Loucy (cell line): Measurements from ENCODE around the gene RTRAF.

Source experiments
- H2AFZ ChIP-seq: fragments of 200-600 bp; sonication (generic); 2 replicates; pipeline ENCODE4 v1.6.0; 2016; ENCODE audit warnings: antibody characterized with exemption, mild to moderate bottlenecking, low read length, moderate library complexity
- H3F3A ChIP-seq: fragments of 200-600 bp; 2 replicates; pipeline ENCODE4 v1.6.0; 2016; ENCODE audit warnings: antibody characterized with exemption, low read depth, mild to moderate bottlenecking
- H3K27me3 ChIP-seq: fragments of 200-600 bp; sonication (generic); 2 replicates; pipeline ENCODE4 v1.6.1; 2014; ENCODE audit warnings: low read length, mild to moderate bottlenecking; ENCODE audit not compliant: insufficient read depth, poor library complexity, severe bottlenecking
- H3K36me3 ChIP-seq: fragments of 200-600 bp; sonication (generic); 2 replicates; pipeline ENCODE4 v1.6.1; 2016; ENCODE audit warnings: low read length; ENCODE audit not compliant: insufficient read depth
- H3K4me1 ChIP-seq: fragments of 200-600 bp; sonication (generic); 2 replicates; pipeline ENCODE4 v1.5.1; 2014; ENCODE audit warnings: low read length, mild to moderate bottlenecking; ENCODE audit not compliant: insufficient read depth, poor library complexity, severe bottlenecking
- H3K4me2 ChIP-seq: fragments of 200-600 bp; sonication (generic); 2 replicates; pipeline ENCODE4 v1.6.0; 2014; ENCODE audit warnings: antibody characterized with exemption, low read length, low read depth, mild to moderate bottlenecking; ENCODE audit not compliant: poor library complexity, severe bottlenecking
- H3K4me3 ChIP-seq: fragments of 200-600 bp; sonication (generic); 2 replicates; pipeline ENCODE4 v1.5.1; 2014; ENCODE audit warnings: low read length, mild to moderate bottlenecking, mixed read lengths; ENCODE audit not compliant: poor library complexity, severe bottlenecking
- H3K79me2 ChIP-seq: fragments of 200-600 bp; sonication (generic); 2 replicates; pipeline ENCODE4 v1.6.1; 2014; ENCODE audit warnings: low read length; ENCODE audit not compliant: insufficient read depth
- H3K9ac ChIP-seq: fragments of 200-600 bp; sonication (generic); 2 replicates; pipeline ENCODE4 v1.6.0; 2014; ENCODE audit warnings: mild to moderate bottlenecking, low read depth, low read length, moderate library complexity; ENCODE audit not compliant: poor library complexity, severe bottlenecking
- H3K9me2 ChIP-seq: fragments of 200-600 bp; sonication (generic); replicated peaks from 2 replicates; pipeline ENCODE4 v1.6.1; 2016; ENCODE audit warnings: low read depth, low read length, mixed read lengths
- H3K9me3 ChIP-seq: fragments of 200-600 bp; sonication (generic); 2 replicates; pipeline ENCODE4 v1.6.1; 2014; ENCODE audit warnings: mild to moderate bottlenecking, antibody characterized with exemption, low read length, low read depth; ENCODE audit not compliant: insufficient read depth
- H4K20me1 ChIP-seq: fragments of 200-600 bp; sonication (generic); 2 replicates; pipeline ENCODE4 v1.6.0; 2014; ENCODE audit warnings: antibody characterized with exemption, low read length, mild to moderate bottlenecking; ENCODE audit not compliant: insufficient read depth, poor library complexity, severe bottlenecking
- EZH2phosphoT487 ChIP-seq: fragments of 200-600 bp; IDR thresholded peaks from 2 replicates; pipeline ENCODE4 v1.6.1; 2018; ENCODE audit warnings: antibody characterized with exemption, mild to moderate bottlenecking, moderate library complexity, borderline replicate concordance
- TF ChIP-seq, protein P1 (sequence below): fragments of 200-600 bp; sonication (generic); conservative IDR thresholded peaks from 2 replicates; pipeline ENCODE4 v1.5.1; 2014; ENCODE audit warnings: mild to moderate bottlenecking, antibody characterized with exemption, low read length

RTRAF gene

DNA sequence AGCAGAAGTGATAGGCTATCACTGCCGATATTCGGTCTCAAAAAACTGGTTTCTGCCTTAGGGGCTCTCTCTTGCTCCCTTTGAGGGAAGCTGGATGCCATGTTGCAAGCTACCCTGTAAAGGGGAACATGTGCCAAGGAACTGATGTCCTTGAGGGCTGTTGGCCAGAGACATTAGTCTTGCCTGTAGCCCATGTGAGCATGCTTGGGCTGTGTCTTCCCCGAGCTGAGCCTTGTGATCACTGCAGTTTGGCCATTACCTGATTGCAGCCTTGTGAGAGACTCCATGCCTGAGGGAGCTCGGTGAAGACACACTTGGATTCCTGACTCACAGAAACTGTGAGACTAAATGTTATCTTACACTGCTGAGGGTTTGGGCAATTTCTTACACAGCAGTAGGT, 18.8 kb downstream of the RTRAF start:
- Histone ChIP-seq H3K4me2 (no peak overlapping the region), H3K9ac (no peak overlapping the region), H3K9me3 (no peaks in the 10 kb centered on the region), H3K4me3 (no peak overlapping the region), H4K20me1 (no peaks in the 10 kb centered on the region), H2AFZ (no peak overlapping the region), H3K27me3 (no peaks in the 10 kb centered on the region), H3K4me1 (no peaks in the 10 kb centered on the region), H3K79me2 (peaks cover 5% of the 10 kb centered on the region; the same call in 1 of the 2 replicates), H3F3A (no peaks in the 10 kb centered on the region), H3K36me3 (peaks cover 91% of the 10 kb centered on the region), H3K9me2 (no peaks in the 10 kb centered on the region)
- TF ChIP-seq, protein P1, sequence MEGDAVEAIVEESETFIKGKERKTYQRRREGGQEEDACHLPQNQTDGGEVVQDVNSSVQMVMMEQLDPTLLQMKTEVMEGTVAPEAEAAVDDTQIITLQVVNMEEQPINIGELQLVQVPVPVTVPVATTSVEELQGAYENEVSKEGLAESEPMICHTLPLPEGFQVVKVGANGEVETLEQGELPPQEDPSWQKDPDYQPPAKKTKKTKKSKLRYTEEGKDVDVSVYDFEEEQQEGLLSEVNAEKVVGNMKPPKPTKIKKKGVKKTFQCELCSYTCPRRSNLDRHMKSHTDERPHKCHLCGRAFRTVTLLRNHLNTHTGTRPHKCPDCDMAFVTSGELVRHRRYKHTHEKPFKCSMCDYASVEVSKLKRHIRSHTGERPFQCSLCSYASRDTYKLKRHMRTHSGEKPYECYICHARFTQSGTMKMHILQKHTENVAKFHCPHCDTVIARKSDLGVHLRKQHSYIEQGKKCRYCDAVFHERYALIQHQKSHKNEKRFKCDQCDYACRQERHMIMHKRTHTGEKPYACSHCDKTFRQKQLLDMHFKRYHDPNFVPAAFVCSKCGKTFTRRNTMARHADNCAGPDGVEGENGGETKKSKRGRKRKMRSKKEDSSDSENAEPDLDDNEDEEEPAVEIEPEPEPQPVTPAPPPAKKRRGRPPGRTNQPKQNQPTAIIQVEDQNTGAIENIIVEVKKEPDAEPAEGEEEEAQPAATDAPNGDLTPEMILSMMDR: no peak
- TF ChIP-seq EZH2phosphoT487: no peak

DNA sequence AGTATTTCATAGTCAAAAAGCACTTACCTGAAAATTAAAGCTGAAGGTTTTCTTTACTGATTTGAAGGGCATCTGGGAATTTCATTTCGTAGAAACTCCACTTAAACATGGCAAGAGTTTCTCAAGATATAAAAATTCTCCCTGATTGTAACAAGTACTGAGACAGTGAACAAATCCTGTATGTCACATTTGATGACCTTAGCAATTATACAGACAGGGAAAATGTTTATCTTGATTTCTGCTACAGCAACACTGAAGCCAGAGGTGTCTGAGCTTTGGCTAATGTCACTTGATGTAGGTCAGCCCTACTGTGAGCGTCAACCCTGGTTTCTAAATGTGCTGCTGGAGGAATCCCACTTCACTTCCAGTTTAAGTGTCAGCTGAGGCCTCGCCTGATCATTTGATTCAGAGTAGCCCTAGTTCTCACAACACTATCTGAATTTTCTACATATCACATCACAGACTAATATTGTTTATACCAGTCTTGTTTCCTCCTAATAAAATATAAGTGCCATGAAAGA, 20.9 kb downstream of the RTRAF start:
- H2AFZ ChIP-seq: no peak overlapping the region
- no peak overlapping the region for H3K4me2 ChIP-seq
- H3K36me3 ChIP-seq: peaks cover 70% of the 10 kb centered on the region
- H3K9me2 ChIP-seq: no peaks in the 10 kb centered on the region
- TF ChIP-seq, protein P1: no peak
- TF ChIP-seq EZH2phosphoT487: no peak
- no peak overlapping the region for H3K4me3 ChIP-seq
- H3K79me2 ChIP-seq: peaks cover 5% of the 10 kb centered on the region; the same call in 1 of the 2 replicates
- H4K20me1 ChIP-seq: no peaks in the 10 kb centered on the region
- H3K9ac ChIP-seq: no peak overlapping the region
- H3F3A ChIP-seq: no peaks in the 10 kb centered on the region
- H3K27me3 ChIP-seq: no peaks in the 10 kb centered on the region
- H3K9me3 ChIP-seq: no peaks in the 10 kb centered on the region
- no peaks in the 10 kb centered on the region for H3K4me1 ChIP-seq

DNA sequence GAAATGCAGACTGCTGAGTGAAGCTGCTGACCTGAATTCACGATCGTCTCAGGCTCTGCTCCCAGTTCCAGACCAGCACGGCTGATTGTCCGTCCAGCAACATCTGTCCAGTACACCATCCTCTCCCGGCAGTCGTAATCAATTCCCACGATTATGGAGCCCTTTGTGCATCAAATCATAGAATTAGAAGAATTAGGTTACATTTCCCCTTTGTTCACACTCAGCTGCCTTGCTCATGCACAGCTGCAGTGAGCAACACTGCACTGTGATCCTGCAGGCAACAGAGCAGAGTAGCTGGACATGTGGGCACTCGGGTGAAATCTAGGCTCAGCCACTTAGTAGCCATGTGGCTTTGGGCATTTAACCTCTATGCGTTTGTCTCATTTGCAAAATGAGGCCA, 22.2 kb downstream of the RTRAF start:
- peaks cover 58% of the 10 kb centered on the region for H3K36me3 ChIP-seq

More for the DNA sequence above, 22.2 kb downstream of the RTRAF start:
- H3K4me1 ChIP-seq: no peaks in the 10 kb centered on the region
- H3K79me2 ChIP-seq: peaks cover 5% of the 10 kb centered on the region; the same call in 1 of the 2 replicates
- H3F3A ChIP-seq: no peaks in the 10 kb centered on the region
- no peaks in the 10 kb centered on the region for H3K9me3 ChIP-seq
- no peak for TF ChIP-seq EZH2phosphoT487
- TF ChIP-seq, protein P1: no peak
- no peak overlapping the region for H2AFZ ChIP-seq
- H4K20me1 ChIP-seq: no peaks in the 10 kb centered on the region
- H3K27me3 ChIP-seq: no peaks in the 10 kb centered on the region
- H3K4me2 ChIP-seq: no peak overlapping the region
- no peaks in the 10 kb centered on the region for H3K9me2 ChIP-seq
- H3K9ac ChIP-seq: no peak overlapping the region
- no peak overlapping the region for H3K4me3 ChIP-seq
